Calu3 (cell line): Measurements from ENCODE around the gene OR6Q1. TPM values are rescaled to one million over a fixed set of nuclear protein-coding genes. Genes with fewer than 3 reads are reported as not detected.

Experiments used
- BruUV-seq: library from RNA; stranded (reverse); fragments of 400-500 nt; replicated peaks from 2 replicates; lab custom pipeline; 2021; lab: Mats Ljungman, UMichigan
- CTCF ChIA-PET: fragments of 300-600 bp; sonication (Branson Sonifier 250); formaldehyde crosslinking; loops from one replicate; lab custom pipeline; 2022; ENCODE audit warnings: antibody characterized with exemption; lab: Charles Lee
- DNase-seq: peaks from one replicate; pipeline ENCODE4 v3.0.0; 2022
- H3K27ac Mint-ChIP-seq: one replicate; pipeline ENCODE4 v1.8.0; 2022; ENCODE audit warnings: mixed read lengths; ENCODE audit not compliant: unreplicated experiment
- H3K27me3 Mint-ChIP-seq: one replicate; pipeline ENCODE4 v1.8.0; 2022; ENCODE audit warnings: mixed read lengths; ENCODE audit not compliant: unreplicated experiment
- H3K36me3 Mint-ChIP-seq: one replicate; pipeline ENCODE4 v1.8.0; 2022; ENCODE audit warnings: mild to moderate bottlenecking, moderate library complexity, mixed read lengths; ENCODE audit not compliant: insufficient read depth, unreplicated experiment
- H3K4me1 Mint-ChIP-seq: one replicate; pipeline ENCODE4 v1.8.0; 2022; ENCODE audit warnings: mild to moderate bottlenecking, low read depth, mixed read lengths; ENCODE audit not compliant: unreplicated experiment
- H3K4me3 Mint-ChIP-seq: one replicate; pipeline ENCODE4 v1.8.0; 2022; ENCODE audit warnings: mild to moderate bottlenecking, low read depth, moderate library complexity, mixed read lengths; ENCODE audit not compliant: unreplicated experiment
- H3K9me3 Mint-ChIP-seq: one replicate; pipeline ENCODE4 v1.8.0; 2022; ENCODE audit warnings: low read depth, mixed read lengths; ENCODE audit not compliant: unreplicated experiment
- intact Hi-C: fragments of 100-400 bp; cut with micrococcal nuclease; formaldehyde crosslinking; loops from one replicate; pipeline ENCODE4 v1.10.0; 2022; ENCODE audit not compliant: unreplicated experiment
- total RNA-seq: library from RNA; stranded (reverse); gene quantifications from 2 replicates; pipeline ENCODE4 v1.2.3, GENCODE V29; 2022
- TF ChIP-seq, protein P1 (sequence below): fragments of 200-600 bp; IDR thresholded peaks from one replicate; pipeline ENCODE4 v1.8.0; 2022; ENCODE audit warnings: antibody characterized with exemption; ENCODE audit not compliant: unreplicated experiment

OR6Q1 gene
- total RNA-seq, 1 experiment from 2014 or later: not detected

DNA sequence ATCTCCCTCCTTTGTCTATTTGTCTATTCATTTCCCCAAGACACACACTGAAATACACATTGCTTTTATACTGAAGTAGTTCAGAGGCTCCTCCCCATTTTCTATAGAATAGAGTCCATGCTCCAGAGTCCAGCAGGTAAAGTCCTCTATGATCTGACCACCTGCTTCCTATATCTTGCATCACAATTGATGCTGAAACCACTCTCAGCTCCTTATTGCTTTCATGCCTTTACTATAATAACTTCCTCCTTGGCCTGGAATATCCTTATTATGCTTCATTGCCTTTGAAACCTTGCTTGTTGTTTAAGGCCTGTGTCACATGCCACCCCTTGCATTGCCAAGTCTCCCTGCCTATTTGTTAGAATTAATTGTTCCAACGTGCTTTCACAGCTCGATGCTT, 12.6 kb downstream of the OR6Q1 start:
- H3K4me1 Mint-ChIP-seq: no peaks in the 10 kb centered on the region
- BruUV-seq: no TSS peak
- TF ChIP-seq, protein P1, sequence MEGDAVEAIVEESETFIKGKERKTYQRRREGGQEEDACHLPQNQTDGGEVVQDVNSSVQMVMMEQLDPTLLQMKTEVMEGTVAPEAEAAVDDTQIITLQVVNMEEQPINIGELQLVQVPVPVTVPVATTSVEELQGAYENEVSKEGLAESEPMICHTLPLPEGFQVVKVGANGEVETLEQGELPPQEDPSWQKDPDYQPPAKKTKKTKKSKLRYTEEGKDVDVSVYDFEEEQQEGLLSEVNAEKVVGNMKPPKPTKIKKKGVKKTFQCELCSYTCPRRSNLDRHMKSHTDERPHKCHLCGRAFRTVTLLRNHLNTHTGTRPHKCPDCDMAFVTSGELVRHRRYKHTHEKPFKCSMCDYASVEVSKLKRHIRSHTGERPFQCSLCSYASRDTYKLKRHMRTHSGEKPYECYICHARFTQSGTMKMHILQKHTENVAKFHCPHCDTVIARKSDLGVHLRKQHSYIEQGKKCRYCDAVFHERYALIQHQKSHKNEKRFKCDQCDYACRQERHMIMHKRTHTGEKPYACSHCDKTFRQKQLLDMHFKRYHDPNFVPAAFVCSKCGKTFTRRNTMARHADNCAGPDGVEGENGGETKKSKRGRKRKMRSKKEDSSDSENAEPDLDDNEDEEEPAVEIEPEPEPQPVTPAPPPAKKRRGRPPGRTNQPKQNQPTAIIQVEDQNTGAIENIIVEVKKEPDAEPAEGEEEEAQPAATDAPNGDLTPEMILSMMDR: no peak
- H3K36me3 Mint-ChIP-seq: no peaks in the 10 kb centered on the region
- no peaks in the 10 kb centered on the region for H3K9me3 Mint-ChIP-seq
- CTCF ChIA-PET: no interaction called here
- intact Hi-C loops: no loop called here
- H3K4me3 Mint-ChIP-seq: no peak overlapping the region
- H3K27ac Mint-ChIP-seq: no peak overlapping the region
- H3K27me3 Mint-ChIP-seq: no peaks in the 10 kb centered on the region
- DNase-seq: no peak

DNA sequence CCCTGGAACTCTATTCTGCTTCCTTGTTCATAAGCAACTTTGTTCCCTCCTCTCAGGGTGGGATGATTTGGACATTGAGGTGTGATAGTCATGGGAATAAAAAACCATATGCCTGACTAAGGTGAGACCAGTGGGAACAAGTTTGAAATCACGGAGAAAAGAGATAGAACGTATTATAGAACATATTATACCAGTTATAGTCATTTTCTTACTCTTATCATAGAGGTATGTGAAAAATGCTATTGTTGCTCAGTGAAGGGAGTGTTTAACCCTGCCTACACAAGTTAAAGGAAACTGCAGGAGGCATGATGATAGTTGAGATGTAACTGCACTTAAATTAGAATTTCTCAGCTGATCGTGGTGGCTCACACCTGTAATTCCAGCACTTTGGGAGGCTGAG, 15.5 kb downstream of the OR6Q1 start:
- Mint-ChIP-seq H3K27me3 (no peaks in the 10 kb centered on the region), H3K36me3 (no peaks in the 10 kb centered on the region), H3K4me3 (no peak overlapping the region), H3K4me1 (no peaks in the 10 kb centered on the region), H3K9me3 (no peaks in the 10 kb centered on the region), H3K27ac (no peak overlapping the region)
- CTCF ChIA-PET: no interaction called here
- intact Hi-C loops: no loop called here
- no peak for DNase-seq
- no TSS peak for BruUV-seq
- TF ChIP-seq, protein P1: no peak

DNA sequence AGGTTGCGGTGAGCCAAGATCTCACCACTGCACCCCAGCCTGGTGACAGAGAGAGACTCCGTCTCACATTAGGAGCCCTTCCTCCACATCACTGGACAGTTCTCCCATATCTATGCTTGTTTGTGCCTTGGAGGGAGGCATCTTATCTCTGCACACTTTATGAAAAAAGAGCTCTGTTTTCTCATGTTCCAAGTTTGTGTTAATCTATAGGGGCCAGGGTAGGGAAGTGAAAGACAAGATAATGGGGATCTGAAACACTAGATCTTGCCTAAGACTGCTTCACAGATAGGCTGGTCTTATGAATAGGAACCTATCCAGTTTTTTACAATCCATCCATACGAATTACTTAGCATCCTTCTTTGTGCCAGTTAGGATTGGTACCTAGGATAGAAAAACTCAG, 17.1 kb downstream of the OR6Q1 start:
- Mint-ChIP-seq H3K36me3 (no peaks in the 10 kb centered on the region), H3K27ac (no peak overlapping the region), H3K27me3 (no peaks in the 10 kb centered on the region), H3K4me1 (no peaks in the 10 kb centered on the region), H3K4me3 (no peak overlapping the region), H3K9me3 (no peaks in the 10 kb centered on the region)
- CTCF ChIA-PET: interaction anchor here (0.8 kb wide), 1 partner anchor 654 kb away, joined by 4 read pairs; no protein-coding TSS in a partner anchor
- intact Hi-C loops: no loop called here
- no TSS peak for BruUV-seq
- TF ChIP-seq, protein P1: no peak
- no peak for DNase-seq

DNA sequence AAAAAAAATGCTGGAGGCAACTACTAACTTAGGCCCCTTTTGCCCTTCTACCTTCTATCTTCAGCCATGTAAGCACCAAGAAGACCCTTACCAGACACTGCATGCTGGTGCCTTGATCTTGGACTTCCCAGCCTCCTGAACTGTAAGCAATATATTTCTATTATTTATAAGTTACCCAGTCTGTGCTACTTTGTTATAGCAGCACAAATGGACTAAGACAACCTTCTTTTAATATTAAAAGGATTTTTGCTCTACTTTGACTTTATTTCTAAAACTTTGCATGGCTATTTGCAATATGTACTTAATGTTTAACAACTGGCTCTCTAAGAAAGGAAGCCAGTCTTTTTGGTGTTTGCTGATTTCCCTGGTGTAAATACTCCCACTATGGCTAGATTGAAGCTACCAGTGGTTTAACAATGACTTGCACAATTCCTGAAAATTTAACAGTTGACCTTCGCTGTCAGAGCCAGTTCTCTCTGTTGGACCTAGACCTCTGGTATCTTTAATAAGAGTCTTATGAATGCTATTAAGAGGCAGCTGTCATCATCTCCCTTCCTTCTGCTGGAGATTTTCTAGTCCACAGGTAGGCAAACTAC, 25.2 kb downstream of the OR6Q1 start:
- H3K9me3 Mint-ChIP-seq: peaks cover 4% of the 10 kb centered on the region
- CTCF ChIA-PET: no interaction called here
- H3K36me3 Mint-ChIP-seq: no peaks in the 10 kb centered on the region
- no peak for DNase-seq
- TF ChIP-seq, protein P1: no peak
- H3K27ac Mint-ChIP-seq: no peak overlapping the region
- H3K4me1 Mint-ChIP-seq: peaks cover 34% of the 10 kb centered on the region
- no TSS peak for BruUV-seq
- intact Hi-C loops: loop anchor here (5.0 to 10.0 kb wide), 3 partner anchors 84 to 229 kb away; no protein-coding TSS in a partner anchor
- H3K27me3 Mint-ChIP-seq: no peaks in the 10 kb centered on the region
- H3K4me3 Mint-ChIP-seq: no peak overlapping the region
